H1 (cell line): ENCODE results near the gene CHPT1. TPM values are rescaled to one million over a fixed set of nuclear protein-coding genes. Genes with fewer than 3 reads are reported as not detected.

ENCODE experiments used
- ASH2L ChIP-seq: fragments of 200-600, 300-600 bp; sonication (generic); IDR thresholded peaks from one replicate; pipeline ENCODE4 v1.7.1; 2017; ENCODE audit warnings: low read length
- TBP ChIP-seq: IDR thresholded peaks from 2 replicates; pipeline ENCODE4 v1.6.1; 2011; ENCODE audit warnings: low read depth, low read length, improper control_type of control experiment
- polyA plus RNA-seq, 7 experiments: library from polyadenylated mRNA; depleted of rRNA in 3 of 7; stranded (reverse) in 5 of 7; unstranded in 2 of 7; fragments of >200 nt in 5 of 7; fragments of 200-250 nt in 2 of 7; gene quantifications; 1 replicate in 5 of 7; 2 replicates in 1 of 7; 4 replicates in 1 of 7; pipeline versions ENCODE4 v1.2.1 to v1.2.3, GENCODE V29; 2011 to 2013; ENCODE audit warnings: missing spikeins in 2 of 7, mixed read lengths in 2 of 7
- total RNA-seq: library from RNA; stranded (reverse); fragmentation: NEBNext Ultra II Directional; extraction: Animal tissue kit (Norgen Biotek cat#: 25700); gene quantifications from 2 replicates; pipeline ENCODE4 v1.2.1, GENCODE V29; 2021
- TF ChIP-seq, protein P1 (sequence below): IDR thresholded peaks from 2 replicates; pipeline ENCODE4 v1.6.1; 2012; ENCODE audit warnings: inconsistent platforms
- TF ChIP-seq, protein P2 (sequence below): IDR thresholded peaks from 2 replicates; pipeline ENCODE4 v1.6.1; 2012; ENCODE audit warnings: inconsistent platforms

The CHPT1 gene
- total and polyA plus RNA-seq, 2 of the 8 experiments (the other 6 are each of a cell fraction or from before 2014, with no cell fraction given): 13.3 to 22.5 TPM

GRCh38 chr12:101719566-101719965, 22.1 kb downstream of the CHPT1 start (continued):
- TF ChIP-seq, protein P1, sequence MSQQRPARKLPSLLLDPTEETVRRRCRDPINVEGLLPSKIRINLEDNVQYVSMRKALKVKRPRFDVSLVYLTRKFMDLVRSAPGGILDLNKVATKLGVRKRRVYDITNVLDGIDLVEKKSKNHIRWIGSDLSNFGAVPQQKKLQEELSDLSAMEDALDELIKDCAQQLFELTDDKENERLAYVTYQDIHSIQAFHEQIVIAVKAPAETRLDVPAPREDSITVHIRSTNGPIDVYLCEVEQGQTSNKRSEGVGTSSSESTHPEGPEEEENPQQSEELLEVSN: no peak
- TF ChIP-seq ASH2L (no peak), TBP (no peak)
- TF ChIP-seq, protein P2, sequence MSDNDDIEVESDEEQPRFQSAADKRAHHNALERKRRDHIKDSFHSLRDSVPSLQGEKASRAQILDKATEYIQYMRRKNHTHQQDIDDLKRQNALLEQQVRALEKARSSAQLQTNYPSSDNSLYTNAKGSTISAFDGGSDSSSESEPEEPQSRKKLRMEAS: no peak
